ENCODE measurements around the gene PYM1. TPM values are rescaled to one million over a fixed set of nuclear protein-coding genes. Genes with fewer than 3 reads are reported as not detected.
A peak's percentile ranks its signal among the peaks of the same experiment; 100 is the strongest.

The PYM1 gene
- total and polyA plus RNA-seq, 2 of the 8 experiments (the other 6 are each of a cell fraction or from before 2014, with no cell fraction given), result 38.7 to 58.5 TPM

DNA sequence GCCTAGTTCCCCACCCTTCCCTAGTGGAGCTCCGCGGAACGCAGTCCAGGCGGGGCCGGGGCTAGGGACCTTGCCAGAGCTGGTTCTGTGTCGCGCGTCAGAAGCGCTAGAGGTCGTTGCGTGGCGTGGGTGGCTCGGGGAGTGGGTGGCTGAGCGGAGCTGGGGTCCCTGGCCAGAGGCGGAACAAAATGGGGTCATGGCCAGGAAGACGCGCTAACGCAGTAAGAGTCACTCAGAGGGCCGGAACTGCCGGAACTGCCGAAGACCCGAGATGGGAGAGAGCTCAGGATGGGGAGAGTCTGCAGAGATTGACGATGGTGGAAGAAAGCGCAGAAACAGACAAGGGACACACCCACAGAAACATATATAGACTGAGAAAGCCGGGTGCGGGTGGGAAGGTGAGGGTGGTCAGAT, 8.1 kb upstream of the PYM1 start:
- TF ChIP-seq, protein P1, sequence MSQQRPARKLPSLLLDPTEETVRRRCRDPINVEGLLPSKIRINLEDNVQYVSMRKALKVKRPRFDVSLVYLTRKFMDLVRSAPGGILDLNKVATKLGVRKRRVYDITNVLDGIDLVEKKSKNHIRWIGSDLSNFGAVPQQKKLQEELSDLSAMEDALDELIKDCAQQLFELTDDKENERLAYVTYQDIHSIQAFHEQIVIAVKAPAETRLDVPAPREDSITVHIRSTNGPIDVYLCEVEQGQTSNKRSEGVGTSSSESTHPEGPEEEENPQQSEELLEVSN (IDR thresholded peaks at IDR 0.05), result no peak
- TF ChIP-seq, protein P2, sequence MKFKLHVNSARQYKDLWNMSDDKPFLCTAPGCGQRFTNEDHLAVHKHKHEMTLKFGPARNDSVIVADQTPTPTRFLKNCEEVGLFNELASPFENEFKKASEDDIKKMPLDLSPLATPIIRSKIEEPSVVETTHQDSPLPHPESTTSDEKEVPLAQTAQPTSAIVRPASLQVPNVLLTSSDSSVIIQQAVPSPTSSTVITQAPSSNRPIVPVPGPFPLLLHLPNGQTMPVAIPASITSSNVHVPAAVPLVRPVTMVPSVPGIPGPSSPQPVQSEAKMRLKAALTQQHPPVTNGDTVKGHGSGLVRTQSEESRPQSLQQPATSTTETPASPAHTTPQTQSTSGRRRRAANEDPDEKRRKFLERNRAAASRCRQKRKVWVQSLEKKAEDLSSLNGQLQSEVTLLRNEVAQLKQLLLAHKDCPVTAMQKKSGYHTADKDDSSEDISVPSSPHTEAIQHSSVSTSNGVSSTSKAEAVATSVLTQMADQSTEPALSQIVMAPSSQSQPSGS (IDR thresholded peaks at IDR 0.05; ENCODE audit: low read length), result no peak
- TF ChIP-seq SIN3A (conservative IDR thresholded peaks at IDR 0.05 in 1 of 2, IDR thresholded peaks at IDR 0.05 in 1 of 2; ENCODE audit: low read depth in 1 of 2, low read length in 2 of 2) (no peak), TAF1 (IDR thresholded peaks at IDR 0.05; ENCODE audit: low read depth, low read length) (no peak)

More for the DNA sequence above, 8.1 kb upstream of the PYM1 start:
- 72% methylated on average over 26 of the region's 26 CpGs; no CpG with 5 or more reads in 1 of the 2 experiments for WGBS, 2 experiments (ENCODE audit: extremely low coverage in 1 of 2, insufficient coverage in 1 of 2, insufficient read length in 1 of 2, insufficient replicate concordance in 2 of 2, low coverage in 1 of 2, low lambda C conversion rate in 2 of 2, missing lambda C conversion rate in 1 of 2)
- H2AK5ac ChIP-seq (ENCODE audit: low read depth, low read length), result no peak overlapping the region
- POLR2A ChIA-PET (ENCODE audit: partially characterized antibody), result interaction anchor here (1.4 to 2.2 kb wide), 2 partner anchors 8 to 9 kb away, joined by 7 to 9 read pairs; partner anchors contain the start of gene PYM1
- H3K36me3 ChIP-seq (ENCODE audit: control insufficient read depth in 2 of 4, insufficient read depth in 4 of 4, low read length in 3 of 4), result no peaks in the 10 kb centered on the region
- H3K23me2 ChIP-seq (ENCODE audit: low read depth, low read length), result peaks cover 13% of the 10 kb centered on the region; the same call in 1 of the 2 replicates
- peak overlapping the region in 1 of 4 experiments; percentile 0; a peak in 1 of 8 replicates for H3K4me3 ChIP-seq (ENCODE audit: extremely low read depth in 1 of 4, insufficient read depth in 2 of 4, low read depth in 3 of 4, low read length in 4 of 4)
- H3K14ac ChIP-seq (ENCODE audit: insufficient read length), result no peak overlapping the region
- no peak overlapping the region for H3K23ac ChIP-seq (ENCODE audit: insufficient read length)
- H2BK15ac ChIP-seq (ENCODE audit: low read length), result no peak overlapping the region
- no peak overlapping the region for H2BK5ac ChIP-seq (ENCODE audit: low read depth, low read length)
- H4K91ac ChIP-seq (replicated peaks; ENCODE audit: insufficient read length, low read length), result no peak overlapping the region
- no peak overlapping the region for H4K8ac ChIP-seq (ENCODE audit: extremely low read depth, insufficient read depth, low read length)
- no peak overlapping the region for H2BK20ac ChIP-seq (ENCODE audit: low read length)
- no peak for FAIRE-seq
- no peaks in the 10 kb centered on the region for H3K79me1 ChIP-seq (ENCODE audit: low read depth, low read length)
- no peak overlapping the region for H2AFZ ChIP-seq (ENCODE audit: low read length)
- no peak overlapping the region for H2BK12ac ChIP-seq (ENCODE audit: low read depth, low read length)
- H3K56ac ChIP-seq (replicated peaks; ENCODE audit: insufficient read length, low read depth, low read length), result no peak overlapping the region
- H3K9ac ChIP-seq (replicated peaks in 1 of 4; ENCODE audit: extremely low read depth in 1 of 4, low read depth in 3 of 4, low read length in 3 of 4), result no peak overlapping the region
- peaks cover 4 to 23% (median 11%) of the 10 kb centered on the region in 4 experiments; a peak in 6 of 7 replicates for H3K4me1 ChIP-seq (replicated peaks in 1 of 4; ENCODE audit: control insufficient read depth in 3 of 4, insufficient read depth in 4 of 4, low read length in 3 of 4)
- no peaks in the 10 kb centered on the region for H4K20me1 ChIP-seq (replicated peaks in 1 of 2; ENCODE audit: control insufficient read depth in 1 of 2, insufficient read depth in 2 of 2, low read length in 2 of 2)
- H3K18ac ChIP-seq (ENCODE audit: extremely low read depth, low read length), result no peak overlapping the region
- no peaks in the 10 kb centered on the region for H3K79me2 ChIP-seq (ENCODE audit: control insufficient read depth in 1 of 2, insufficient read depth in 2 of 2, low read length in 2 of 2)
- no peak overlapping the region for H4K5ac ChIP-seq (ENCODE audit: insufficient read length, low read depth, low read length)
- DNase-seq (ENCODE audit: low read depth in 1 of 2, low spot score in 2 of 2), result no peak
- H3K27ac ChIP-seq (ENCODE audit: low read depth, low read length), result no peak overlapping the region
- H2BK120ac ChIP-seq (replicated peaks; ENCODE audit: low read depth, low read length), result no peak overlapping the region
- no peak overlapping the region for H3K4ac ChIP-seq (replicated peaks; ENCODE audit: insufficient read length, low read depth, low read length)
- CTCF ChIA-PET (ENCODE audit: partially characterized antibody), result interaction anchor here (0.5 to 7.9 kb wide), 14 partner anchors 8 to 198 kb away, joined by 3 to 71 read pairs (median 4); partner anchors contain the start of genes DGKA, ORMDL2, PYM1 and SARNP
- H3K9me3 ChIP-seq (ENCODE audit: insufficient read depth in 2 of 2, low read depth in 1 of 2, low read length in 1 of 2), result no peaks in the 10 kb centered on the region
- H3K4me2 ChIP-seq (ENCODE audit: insufficient read depth in 1 of 2, low read depth in 2 of 2, low read length in 2 of 2), result peak overlapping the region in 1 of 2 experiments; percentile 16; a peak in 2 of 4 replicates
- peaks cover 0 to 21% (median 14%) of the 10 kb centered on the region in 4 experiments; a peak in 6 of 7 replicates for H3K27me3 ChIP-seq (replicated peaks in 1 of 4; ENCODE audit: control insufficient read depth in 3 of 4, extremely low read depth in 1 of 4, insufficient read depth in 3 of 4, low read length in 3 of 4)

Measured in H1 (cell line).